GM19193 (cell line): Measurements from ENCODE around the gene GRIN3B.

ENCODE experiments used
- POLR2A ChIP-seq: IDR thresholded peaks from 4 replicates; pipeline ENCODE4 v1.6.1; 2011; ENCODE audit not compliant: insufficient read depth, insufficient read length; ENCODE audit errors: extremely low read depth

The GRIN3B gene, protein sequence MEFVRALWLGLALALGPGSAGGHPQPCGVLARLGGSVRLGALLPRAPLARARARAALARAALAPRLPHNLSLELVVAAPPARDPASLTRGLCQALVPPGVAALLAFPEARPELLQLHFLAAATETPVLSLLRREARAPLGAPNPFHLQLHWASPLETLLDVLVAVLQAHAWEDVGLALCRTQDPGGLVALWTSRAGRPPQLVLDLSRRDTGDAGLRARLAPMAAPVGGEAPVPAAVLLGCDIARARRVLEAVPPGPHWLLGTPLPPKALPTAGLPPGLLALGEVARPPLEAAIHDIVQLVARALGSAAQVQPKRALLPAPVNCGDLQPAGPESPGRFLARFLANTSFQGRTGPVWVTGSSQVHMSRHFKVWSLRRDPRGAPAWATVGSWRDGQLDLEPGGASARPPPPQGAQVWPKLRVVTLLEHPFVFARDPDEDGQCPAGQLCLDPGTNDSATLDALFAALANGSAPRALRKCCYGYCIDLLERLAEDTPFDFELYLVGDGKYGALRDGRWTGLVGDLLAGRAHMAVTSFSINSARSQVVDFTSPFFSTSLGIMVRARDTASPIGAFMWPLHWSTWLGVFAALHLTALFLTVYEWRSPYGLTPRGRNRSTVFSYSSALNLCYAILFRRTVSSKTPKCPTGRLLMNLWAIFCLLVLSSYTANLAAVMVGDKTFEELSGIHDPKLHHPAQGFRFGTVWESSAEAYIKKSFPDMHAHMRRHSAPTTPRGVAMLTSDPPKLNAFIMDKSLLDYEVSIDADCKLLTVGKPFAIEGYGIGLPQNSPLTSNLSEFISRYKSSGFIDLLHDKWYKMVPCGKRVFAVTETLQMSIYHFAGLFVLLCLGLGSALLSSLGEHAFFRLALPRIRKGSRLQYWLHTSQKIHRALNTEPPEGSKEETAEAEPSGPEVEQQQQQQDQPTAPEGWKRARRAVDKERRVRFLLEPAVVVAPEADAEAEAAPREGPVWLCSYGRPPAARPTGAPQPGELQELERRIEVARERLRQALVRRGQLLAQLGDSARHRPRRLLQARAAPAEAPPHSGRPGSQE

DNA sequence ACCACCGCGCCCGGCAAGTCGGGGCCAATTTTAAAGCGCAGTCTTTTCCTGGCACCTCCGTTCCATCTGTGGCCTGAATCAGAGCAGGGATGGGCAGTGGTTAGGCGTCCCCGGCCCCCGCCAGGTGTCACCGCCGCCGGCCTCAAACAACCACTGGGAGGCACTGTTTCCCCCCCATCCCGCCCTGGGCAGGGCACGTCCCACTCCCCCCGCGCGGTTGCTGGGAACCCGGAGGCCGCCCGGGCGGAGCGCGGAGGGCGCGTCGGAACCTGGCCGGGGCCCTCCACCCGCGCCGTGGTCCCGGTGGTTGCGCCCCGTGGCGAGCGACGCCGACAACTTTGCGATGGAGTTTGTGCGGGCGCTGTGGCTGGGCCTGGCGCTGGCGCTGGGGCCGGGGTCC is at the start of gene GRIN3B:
Gene GRIN3B (plus strand): TSS at position 325 of the 400 bp plus-strand sequence. CDS start 19 bp downstream, at position 344.
- TF ChIP-seq POLR2A = no peak

DNA sequence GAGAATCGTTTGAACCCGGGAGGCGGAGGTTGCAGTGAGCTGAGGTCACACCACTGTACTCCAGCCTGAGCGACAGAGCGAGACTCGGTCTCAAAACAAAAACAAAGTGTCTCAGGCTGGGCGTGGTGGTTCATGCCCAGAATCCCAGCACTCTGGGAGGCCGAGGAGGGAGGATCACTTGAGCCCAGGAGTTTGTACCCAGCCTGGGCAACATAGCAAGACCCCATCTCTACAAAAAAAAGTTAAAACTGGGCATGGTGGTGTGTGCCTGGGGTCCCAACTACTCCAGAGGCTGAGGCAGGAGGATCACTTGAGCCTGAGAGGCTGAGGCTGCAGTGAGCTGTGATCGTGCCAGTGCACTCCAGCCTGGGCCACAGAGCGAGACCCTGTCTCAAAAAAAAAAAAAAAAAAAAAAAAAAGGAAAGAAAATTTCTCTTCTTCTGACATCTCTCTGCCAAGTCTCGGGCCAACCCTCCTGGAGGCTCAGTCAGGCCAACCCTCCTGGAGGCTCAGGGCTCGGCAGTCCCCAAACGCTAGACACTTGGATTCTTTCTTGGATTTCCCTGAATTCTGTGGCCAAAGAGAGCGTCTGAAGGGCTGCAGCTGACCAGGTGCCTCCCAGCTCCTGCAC is 48.1 kb upstream of the GRIN3B start:
- no peak for TF ChIP-seq POLR2A

DNA sequence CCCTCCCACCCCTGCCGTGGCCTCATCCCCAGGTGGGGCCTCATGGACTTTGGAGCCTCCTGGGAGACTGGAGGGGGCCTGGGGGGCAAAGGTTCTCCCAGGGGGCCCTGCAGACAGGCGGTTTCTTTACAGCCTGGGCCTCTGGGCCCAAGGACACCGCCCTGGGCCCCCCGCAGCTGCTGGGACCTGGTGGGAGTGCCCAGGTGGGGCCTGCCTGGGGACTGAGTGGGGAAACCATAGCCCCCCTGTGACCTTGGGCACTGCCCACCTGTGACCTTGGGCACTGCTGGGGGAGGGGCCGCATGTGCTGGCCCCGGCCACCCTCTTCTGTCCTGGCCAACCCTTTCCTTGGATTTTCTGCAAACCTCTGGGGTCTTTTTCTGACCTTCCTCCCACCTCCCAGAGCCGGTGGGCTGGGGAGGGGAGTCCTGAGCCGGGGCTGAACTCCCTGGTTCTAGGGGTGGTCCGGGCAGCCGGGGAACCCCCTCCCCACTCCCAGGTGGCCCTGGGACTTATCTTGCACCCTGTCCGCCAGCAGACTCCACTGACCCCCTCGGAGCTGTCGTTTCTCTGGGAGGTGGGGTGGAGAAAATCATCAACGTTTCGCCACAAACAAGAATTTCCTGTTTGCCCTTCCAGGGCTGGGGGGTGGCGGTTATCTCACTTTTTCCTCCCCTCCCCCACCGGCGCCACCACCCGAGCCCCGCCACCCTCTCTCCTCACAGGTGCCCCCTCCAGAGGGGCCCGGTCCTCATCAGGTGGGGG is 47.4 kb upstream of the GRIN3B start:
- no peak for TF ChIP-seq POLR2A

DNA sequence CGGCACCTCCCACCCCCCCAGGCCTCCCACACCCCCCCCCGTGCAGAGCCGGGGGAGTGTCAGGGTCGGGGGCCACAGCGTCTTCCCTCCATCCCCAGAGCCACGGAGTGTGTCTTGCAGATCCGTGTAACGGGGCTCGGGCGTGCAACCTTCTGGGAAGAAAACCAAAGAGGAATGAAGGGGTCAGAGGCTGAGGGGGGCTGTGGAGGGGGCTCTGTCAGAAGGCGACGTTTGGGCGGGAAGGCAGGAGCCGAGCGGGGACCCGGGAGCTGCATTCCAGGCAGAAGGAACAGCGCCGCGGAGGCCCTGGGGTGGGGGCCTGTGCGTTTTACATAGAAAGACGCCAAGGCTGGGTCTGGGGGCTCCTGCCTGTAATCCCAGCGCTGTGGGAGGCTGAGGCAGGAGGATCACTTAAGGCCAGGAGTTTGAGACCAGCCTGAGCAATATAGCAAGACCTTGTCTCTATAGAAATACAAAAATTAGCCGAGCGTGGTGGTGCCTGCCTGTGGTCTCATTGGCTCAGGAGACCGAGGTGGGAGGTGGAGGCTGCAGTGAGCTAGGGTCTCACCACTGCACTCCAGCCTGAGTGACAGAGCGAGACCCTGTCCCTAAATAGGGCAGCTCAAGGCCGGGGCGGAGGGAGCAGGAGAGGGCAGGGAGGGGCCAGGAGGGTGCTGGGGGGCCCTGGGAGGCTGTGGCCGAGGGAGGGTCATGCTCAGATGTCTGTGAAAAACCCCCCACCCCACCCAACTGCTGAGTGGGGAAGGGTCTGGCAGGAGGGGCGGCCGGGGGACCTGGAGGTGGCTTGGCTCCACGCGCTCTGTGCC is 46.6 kb upstream of the GRIN3B start:
- TF ChIP-seq POLR2A = no peak

DNA sequence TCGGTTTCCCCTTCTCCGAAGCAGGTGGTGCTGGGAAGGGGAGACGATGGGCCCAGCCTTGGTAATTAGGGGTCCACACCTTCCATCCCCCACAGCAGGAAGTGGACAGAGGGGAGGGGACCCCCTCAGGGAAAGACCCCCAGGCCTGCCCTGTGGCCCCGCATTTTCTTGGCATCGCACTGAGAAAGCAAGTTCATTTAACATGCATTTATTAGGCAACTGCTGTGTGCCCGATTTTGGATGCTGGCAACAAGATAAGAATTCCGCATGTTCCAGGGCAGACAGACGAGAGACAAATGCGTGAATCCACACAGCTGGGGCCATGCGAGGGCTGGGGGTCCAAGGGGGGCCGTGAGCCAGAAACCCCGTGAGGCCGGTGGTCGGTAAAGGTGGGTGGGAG is 45.9 kb upstream of the GRIN3B start:
- no peak for TF ChIP-seq POLR2A

DNA sequence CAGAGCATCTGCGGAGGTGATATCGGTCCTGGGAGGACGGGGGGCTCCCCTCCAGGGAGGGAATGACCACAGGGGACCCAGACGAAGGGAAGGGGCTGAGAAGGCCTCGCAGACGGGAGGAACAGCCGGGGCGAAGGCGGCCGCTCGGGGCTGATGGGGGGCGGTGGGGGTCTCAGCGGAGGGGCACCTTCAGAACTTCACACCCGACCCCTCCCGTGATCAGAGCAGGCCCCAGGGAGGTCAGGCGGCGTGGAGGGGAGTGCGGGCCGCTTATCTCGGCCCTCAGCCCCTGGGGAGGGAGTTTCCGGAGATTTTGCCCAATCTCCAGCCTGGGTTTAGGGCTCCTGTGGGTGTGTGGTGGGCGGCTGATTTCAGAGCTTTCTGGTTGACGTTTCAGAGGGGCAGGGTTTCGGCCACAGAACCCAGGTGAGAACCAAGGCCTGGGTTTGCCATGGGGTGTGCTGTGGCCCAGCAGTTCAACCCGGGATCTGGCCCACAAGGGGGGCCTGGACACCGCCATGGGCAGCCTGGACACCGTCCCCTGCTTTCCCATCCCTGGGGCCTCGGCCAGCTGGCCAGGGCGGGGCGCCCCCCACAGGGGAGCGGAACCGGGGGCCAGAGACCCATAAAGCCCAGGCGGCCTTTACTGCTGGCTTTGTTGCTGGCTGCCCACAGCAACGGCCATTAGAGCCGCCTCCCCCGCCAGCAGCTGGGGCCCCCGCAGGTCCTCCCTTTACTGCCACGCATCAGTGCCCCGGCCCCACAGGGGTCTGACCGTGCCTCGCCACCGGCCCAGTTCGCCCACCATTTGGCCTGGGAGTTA is 45.3 kb upstream of the GRIN3B start:
- peak; percentile 43 for TF ChIP-seq POLR2A

DNA sequence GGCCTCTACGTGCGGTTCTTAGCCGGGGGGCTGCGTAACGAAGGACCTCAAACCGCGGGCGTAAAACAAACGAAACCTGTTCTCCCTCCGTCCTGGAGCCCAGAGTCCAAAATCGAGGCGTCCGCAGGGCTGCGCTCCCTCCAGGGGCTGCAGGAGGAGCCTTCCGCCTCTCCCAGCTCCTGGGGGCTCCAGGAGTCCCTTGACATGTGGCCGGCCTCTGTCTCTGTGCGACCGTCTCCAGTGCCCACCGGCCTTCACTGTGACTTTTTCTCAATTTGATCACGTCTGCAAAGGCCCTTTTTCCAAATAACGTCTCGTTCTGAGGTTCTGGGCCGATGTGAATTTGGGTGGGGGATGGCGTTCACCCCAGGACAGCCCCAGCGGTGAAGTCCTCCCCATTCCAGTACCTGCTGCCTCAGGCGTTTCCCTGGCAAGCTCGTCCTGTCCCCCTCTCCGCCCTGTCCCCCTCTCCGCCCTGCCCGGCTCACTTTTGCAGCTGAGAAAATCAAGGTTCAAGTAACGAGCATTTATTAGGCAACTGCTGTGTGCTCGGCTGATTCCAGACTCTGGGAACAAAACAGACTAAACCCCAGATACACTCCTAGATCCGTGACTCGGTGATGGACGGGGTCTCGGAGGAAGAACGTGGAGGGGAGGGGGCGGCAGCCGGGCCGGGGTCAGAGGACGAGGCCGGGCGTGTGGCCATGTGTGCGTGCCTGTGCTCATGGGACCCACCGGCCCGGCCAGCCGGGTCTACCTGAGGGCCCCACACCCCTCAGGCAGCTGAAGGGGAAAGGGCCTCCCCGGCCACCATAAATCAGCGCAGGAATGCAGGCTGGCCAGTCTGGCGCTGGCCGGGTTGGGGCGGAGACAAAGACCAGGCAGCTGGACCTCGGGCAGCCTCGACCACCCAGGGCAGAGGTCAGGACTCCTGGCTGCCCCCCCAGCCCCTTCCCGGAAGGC is 44.1 kb upstream of the GRIN3B start:
- TF ChIP-seq POLR2A = no peak

DNA sequence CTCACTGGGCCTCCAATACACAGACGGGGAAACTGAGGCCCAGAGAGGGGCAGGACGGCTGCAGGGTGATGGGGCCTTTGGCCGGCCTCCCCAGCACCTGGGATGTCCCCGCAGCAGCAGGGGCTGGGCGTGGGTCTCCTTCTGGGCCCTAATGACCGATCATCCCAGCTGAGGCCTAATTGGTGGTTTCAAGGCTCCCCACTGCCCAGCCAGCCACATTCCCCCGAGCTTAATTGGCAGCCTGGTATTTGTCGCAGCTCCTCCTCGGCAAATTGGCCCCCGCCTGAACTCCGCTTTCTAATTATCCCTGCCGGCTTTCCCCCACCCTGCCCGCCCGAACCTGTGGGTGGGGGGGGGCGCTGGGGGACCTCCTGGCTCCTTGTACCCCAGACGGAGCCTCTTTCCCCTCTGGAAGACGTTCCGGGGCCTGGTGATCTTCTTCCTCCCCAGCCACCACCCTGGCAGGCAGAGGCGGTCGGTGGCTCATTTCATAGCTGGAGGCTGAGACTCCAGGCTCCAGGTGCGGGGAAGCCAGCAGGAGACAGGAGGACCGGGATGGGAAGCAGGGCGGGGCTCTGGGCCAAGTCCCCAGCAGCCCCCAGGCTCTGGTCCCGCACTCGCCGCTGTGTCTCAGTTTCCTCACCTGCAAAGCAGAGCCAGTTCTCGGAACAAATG is 43.3 kb upstream of the GRIN3B start:
- TF ChIP-seq POLR2A = no peak

DNA sequence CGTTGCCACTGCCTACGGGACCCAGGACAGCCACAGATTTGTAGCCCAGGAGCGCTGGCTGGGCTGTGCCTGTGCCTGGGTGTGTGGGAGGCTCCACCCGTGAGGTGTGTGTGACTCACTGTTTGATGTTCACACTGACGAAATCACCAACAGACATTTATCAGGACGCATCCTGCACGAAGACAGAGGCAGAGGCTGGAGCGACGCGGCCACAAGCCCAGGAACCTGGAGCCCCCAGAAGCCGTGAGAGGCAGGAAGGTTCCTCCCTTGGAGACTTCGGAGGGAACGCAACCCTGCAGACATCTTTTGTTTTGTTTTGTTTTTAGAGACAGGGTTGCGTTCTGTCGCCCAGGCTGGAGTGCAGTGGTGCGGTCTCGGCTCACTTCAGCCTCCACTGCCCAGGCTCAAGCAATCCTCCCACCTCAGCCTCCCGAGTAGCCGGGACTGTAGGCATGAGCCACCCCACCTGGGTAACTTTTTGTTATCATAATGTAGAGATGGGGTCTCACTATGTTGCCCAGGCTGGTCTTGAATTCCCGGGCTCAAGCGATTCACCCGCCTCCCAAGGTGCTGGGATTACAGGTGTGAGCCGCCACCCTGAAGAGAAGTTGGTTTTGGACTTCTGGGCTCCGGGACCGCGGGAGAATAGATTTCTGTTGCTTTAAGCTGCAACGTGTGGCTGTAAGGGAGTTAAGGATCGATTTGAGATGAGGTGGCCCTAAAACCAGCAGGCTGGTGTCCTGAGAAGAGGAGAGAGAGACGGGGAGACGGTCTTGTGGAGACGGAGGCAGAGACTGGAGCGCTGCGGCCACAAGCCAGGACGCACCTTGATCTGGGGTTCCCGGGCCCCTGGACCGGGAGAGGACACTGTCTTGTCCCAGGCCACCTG is 41.0 kb upstream of the GRIN3B start:
- TF ChIP-seq POLR2A = no peak

DNA sequence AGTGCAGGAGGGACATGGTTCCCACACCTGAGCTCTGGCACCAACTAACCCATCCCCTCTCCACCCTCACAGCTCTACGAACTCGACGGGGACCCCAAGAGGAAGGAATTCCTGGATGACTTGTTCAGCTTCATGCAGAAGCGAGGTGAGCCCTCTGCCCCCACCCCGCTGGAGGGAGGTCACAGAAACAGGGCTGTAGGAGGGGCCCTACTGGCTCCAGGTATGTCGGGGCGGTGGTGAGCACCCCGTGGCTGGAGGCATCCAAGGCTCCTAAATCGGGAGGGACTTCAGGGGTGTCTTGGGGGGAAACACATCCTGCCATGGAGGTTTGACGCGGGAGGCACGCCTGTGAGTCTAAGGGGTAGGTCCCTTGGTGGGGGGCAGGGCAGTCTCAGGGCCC is 40.2 kb upstream of the GRIN3B start:
- no peak for TF ChIP-seq POLR2A
